Measurements from ENCODE around the gene ROR2. TPM values are rescaled to one million over a fixed set of nuclear protein-coding genes. Genes with fewer than 3 reads are reported as not detected.

The ROR2 gene
- total and polyA plus RNA-seq, 4 donors, result 2.7 to 32.3 (median 9.2) TPM

DNA sequence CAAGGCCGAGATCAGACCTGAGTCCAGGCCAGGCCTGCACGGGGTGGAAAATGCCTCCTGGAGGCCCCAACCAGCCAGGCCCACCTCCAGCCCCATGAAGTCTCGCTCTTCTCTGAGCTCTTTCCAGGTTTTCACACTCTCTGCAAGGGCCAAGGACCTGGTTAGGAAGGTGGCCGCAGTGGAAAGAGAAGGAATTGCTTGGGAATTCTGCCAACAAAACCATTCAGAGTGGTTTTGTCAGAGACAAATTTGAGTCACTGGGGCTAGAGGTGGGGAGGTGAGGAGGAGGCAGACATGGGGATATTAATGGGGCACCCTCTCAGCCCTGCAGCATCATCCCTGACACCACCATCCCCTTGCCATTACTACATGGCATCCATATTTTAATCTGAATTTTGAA lies 261.0 kb downstream of the ROR2 start:
- TF ChIP-seq CTCF (IDR thresholded peaks at IDR 0.05; ENCODE audit: control extremely low read depth, extremely low read depth), result no peak
- H3K9ac ChIP-seq (ENCODE audit: insufficient read depth in 1 of 2, low read length in 2 of 2), result no peak overlapping the region
- H3K9me3 ChIP-seq (ENCODE audit: control insufficient read depth in 4 of 4, insufficient read depth in 3 of 4, low read length in 3 of 4), result no peaks in the 10 kb centered on the region
- H3K36me3 ChIP-seq (ENCODE audit: control insufficient read depth in 4 of 4, insufficient read depth in 4 of 4, low read length in 4 of 4), result no peaks in the 10 kb centered on the region
- no peaks in the 10 kb centered on the region for H3K4me1 ChIP-seq (ENCODE audit: control insufficient read depth in 5 of 5, insufficient read depth in 5 of 5, low read length in 5 of 5)
- WGBS, 2 donors, result 83 to 89% methylated on average over 4 of the region's 4 CpGs
- H3K4me3 ChIP-seq, result no peak overlapping the region
- H3K27me3 ChIP-seq (ENCODE audit: control insufficient read depth in 3 of 3, insufficient read depth in 3 of 3, low read length in 2 of 3), result no peaks in the 10 kb centered on the region
- ATAC-seq (ENCODE audit: insufficient read depth, low FRiP score), result no peak
- no peak for DNase-seq
- H3K27ac ChIP-seq (ENCODE audit: low read depth in 1 of 2, low read length in 1 of 2), result no peak overlapping the region

GRCh38 chr9:91683269-91683668 lies 266.8 kb downstream of the ROR2 start:
- Histone ChIP-seq H3K36me3 (ENCODE audit: control insufficient read depth in 4 of 4, insufficient read depth in 4 of 4, low read length in 4 of 4) (no peaks in the 10 kb centered on the region), H3K4me1 (ENCODE audit: control insufficient read depth in 5 of 5, insufficient read depth in 5 of 5, low read length in 5 of 5) (peaks cover 0 to 8% (median 2%) of the 10 kb centered on the region in 5 donors), H3K9ac (ENCODE audit: insufficient read depth in 1 of 2, low read length in 2 of 2) (no peak overlapping the region), H3K9me3 (ENCODE audit: control insufficient read depth in 4 of 4, insufficient read depth in 3 of 4, low read length in 3 of 4) (no peaks in the 10 kb centered on the region), H3K27ac (ENCODE audit: low read depth in 1 of 2, low read length in 1 of 2) (no peak overlapping the region), H3K4me3 (no peak overlapping the region), H3K27me3 (ENCODE audit: control insufficient read depth in 3 of 3, insufficient read depth in 3 of 3, low read length in 2 of 3) (no peaks in the 10 kb centered on the region)
- no peak for DNase-seq
- no peak for ATAC-seq (ENCODE audit: insufficient read depth, low FRiP score)
- WGBS, 2 donors, result 76 to 83% methylated on average over 1 of the region's 1 CpG
- TF ChIP-seq CTCF (IDR thresholded peaks at IDR 0.05; ENCODE audit: control extremely low read depth, extremely low read depth), result no peak

GRCh38 chr9:91682806-91683205 lies 267.2 kb downstream of the ROR2 start:
- TF ChIP-seq CTCF (IDR thresholded peaks at IDR 0.05; ENCODE audit: control extremely low read depth, extremely low read depth), result no peak
- H3K4me1 ChIP-seq (ENCODE audit: control insufficient read depth in 5 of 5, insufficient read depth in 5 of 5, low read length in 5 of 5), result peaks cover 0 to 9% (median 3%) of the 10 kb centered on the region in 5 donors
- H3K4me3 ChIP-seq, result no peak overlapping the region
- ATAC-seq (ENCODE audit: insufficient read depth, low FRiP score), result no peak
- DNase-seq, result no peak
- H3K27me3 ChIP-seq (ENCODE audit: control insufficient read depth in 3 of 3, insufficient read depth in 3 of 3, low read length in 2 of 3), result no peaks in the 10 kb centered on the region
- no peak overlapping the region for H3K9ac ChIP-seq (ENCODE audit: insufficient read depth in 1 of 2, low read length in 2 of 2)
- WGBS, 2 donors, result 85 to 90% methylated on average over 6 of the region's 6 CpGs
- no peak overlapping the region for H3K27ac ChIP-seq (ENCODE audit: low read depth in 1 of 2, low read length in 1 of 2)
- no peaks in the 10 kb centered on the region for H3K36me3 ChIP-seq (ENCODE audit: control insufficient read depth in 4 of 4, insufficient read depth in 4 of 4, low read length in 4 of 4)
- no peaks in the 10 kb centered on the region for H3K9me3 ChIP-seq (ENCODE audit: control insufficient read depth in 4 of 4, insufficient read depth in 3 of 4, low read length in 3 of 4)

Measured in lung (tissue), 12 donors.